SHP77 (cell line): ENCODE results near the gene DENND1A.
A peak's percentile ranks its signal among the peaks of the same experiment; 100 is the strongest.

Experiments
- DNase-seq, 2 experiments: peaks; one replicate each; lab custom pipeline; 2025; lab: John Stamatoyannopoulos, UW

The DENND1A gene

DNA sequence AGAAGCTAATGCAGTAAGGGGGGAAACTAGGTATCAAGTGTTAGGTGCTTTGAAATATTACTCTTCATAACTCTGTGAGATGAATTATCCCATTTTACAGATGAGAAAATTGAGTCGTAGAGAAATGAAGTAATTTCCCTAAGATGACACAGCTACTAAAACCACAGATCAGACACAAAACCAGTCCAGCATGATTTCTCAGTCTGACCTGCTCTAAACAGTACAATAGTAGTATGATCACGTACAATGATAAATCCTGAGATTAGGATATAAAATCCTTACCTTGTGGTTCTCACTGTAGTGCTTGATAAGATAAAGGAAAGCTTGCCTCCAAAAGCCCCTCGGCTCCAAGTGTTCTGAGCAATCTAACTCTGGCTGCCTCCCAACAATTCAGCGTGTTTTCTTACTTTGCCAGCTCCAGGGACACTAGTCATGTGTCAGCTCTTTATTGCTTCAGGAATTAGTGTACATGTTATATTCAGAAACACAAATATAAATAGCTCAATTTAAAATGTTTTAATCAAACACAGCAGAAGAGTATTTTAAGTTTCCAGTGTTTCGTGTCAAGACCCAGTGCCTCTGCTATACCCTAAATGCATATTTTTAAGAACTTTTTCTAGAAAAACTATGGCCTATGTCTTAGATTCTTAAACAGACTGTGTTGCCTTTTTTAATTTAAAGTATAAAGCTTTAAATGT lies 243.6 kb downstream of the DENND1A start:
- no peak for DNase-seq

DNA sequence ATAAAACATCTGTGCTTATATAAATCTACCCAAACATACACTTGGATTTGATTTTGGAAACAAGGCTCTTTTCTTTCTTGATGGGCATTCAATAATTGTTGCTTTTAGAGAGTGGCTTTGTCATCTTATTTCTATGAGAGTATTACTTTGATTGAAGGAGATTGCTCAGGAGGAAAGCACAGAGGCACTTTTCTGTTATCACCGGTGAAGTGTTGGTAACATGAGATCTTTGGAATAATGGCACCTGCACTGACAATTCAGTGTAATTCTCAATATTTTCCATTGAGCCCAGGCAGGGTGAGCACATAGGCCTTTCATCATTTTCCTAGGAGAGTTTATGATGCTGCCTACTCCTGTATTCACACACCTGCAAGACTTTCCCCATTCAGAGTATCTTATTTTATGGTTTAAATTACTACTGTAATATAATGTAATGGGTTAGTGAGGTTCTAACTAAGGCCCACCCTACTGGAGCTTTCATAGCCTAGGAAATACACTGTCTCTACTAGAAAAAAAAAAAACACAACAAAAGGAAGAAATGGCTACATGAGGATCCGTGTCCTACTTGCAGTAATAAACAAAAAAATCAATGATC lies 244.3 kb downstream of the DENND1A start:
- DNase-seq, result no peak

DNA sequence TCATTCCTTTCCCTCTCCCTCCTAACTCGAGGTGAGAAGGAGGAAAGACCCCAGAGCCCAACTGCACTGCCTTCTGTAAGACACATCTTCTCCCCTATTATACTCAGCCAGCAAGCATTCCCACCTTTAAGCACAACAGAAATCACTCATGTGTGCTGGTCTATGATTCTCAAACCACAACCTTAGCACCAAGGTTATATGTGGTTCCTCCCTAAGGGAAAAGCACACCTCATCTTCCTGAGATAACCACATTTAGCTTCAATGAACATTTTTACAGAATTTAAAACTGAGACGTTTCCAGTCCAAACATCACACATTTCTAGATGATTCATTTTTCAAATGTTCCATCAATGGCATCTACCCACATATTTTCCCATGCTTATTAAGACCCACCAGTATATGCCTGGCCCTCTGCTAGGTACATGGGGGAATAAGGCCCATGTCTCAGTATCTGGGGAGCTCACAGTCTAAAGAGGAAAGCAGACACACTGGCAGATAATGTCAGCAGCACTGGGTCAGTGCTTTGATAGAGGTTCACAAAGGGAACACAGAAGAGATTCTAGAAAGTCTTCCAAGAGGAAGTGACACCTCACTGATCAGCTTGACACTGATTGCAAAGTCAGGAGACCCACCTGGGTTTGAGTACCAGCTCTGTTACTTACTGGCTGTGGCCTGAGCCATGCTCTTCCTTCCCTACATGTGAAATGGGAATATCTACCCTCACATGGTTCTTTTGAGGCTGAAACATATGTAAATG lies 245.4 kb downstream of the DENND1A start:
- no peak for DNase-seq

DNA sequence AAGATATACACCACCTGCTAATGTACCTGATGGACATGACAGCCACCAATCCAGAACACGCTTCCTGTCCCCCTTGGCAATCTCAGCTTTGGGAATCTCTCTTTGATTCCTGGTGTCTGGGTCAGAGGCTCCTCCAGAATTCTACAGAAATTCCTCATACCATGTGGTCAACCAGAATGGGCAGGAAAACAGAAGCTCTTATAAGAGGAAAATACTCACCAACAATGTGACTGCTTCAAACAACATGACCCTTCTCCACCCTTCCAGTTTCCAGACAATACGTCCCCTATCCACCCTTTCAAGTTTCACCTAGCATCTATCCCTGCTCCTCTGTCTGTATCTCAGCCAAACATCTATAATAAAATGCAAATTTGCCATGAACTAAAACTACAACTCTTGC lies 247.2 kb downstream of the DENND1A start:
- DNase-seq, result no peak

DNA sequence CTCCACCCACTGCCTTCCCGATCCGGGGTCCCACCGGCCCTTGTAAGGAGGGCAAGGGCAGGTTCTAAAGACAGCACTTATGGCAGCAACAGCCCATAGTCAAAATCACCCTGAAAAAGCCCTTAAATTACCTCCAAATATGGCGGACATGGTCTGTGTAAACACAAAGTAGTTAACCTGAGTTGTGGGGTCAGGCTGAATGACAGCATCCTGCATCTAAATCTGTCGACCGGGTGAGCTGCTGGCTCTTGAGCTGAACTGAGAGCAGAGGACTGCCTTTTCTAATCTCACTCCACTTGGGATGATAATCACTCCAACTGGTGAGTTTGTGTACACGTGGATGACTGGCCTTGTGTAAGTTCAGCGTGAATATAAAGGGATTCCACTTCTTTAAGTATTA lies 249.6 kb downstream of the DENND1A start:
- DNase-seq, result peak in 1 of 2 experiments; percentile 56

DNA sequence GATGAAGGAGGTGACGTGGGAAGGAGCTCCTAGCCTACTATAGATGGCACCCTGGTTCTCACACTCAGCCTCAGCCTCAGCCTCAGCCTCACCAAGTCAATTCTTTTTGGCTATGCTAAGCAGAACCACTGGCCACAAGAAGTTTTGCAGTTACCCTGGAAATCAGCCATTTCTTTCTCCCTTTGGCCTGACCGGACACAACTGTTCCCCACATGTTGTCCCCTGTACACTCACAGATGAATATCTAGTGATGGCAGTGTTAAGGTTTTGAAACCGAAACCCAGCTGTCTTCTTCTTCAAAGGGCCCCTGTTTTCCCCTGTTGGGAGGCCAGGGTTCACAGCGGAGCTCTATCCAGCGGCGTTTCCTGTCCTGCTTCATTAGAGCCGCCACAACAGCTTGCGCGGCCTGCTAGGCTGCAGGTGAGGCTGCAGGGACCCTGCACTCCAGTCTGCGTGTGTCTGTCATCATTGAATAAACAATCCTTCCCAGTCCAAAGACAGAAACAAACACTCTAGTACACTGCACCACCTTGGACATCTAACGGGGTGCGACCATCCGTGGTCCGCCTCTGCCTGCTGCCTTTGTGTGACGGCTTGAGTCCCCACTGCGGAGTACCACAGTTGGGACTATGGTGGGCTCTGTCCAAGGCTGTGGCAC lies 250.5 kb downstream of the DENND1A start:
- peak; percentile 78 to 85 for DNase-seq

DNA sequence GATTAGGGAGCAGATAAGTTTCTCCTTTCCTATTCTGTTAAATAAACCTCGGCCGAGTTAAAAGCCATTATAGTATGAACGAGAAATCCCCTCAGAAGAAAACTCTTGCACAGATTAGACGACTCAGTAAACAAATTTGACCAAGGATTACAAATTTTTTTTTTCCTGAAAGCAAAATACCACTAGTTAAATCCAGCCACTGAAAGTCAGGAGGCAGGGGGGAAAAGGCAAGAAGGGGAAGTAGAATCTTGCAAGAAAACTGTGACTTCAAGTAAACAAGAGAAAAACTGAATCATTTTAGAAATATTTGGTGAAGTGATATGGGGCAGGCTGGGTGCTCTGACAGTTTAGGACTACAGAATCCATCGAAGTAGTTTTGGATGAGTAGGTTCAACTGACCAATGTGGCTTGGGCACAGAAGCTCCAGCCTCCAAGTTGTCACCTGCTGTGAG lies 251.0 kb downstream of the DENND1A start:
- peak in 1 of 2 experiments; percentile 30 for DNase-seq

DNA sequence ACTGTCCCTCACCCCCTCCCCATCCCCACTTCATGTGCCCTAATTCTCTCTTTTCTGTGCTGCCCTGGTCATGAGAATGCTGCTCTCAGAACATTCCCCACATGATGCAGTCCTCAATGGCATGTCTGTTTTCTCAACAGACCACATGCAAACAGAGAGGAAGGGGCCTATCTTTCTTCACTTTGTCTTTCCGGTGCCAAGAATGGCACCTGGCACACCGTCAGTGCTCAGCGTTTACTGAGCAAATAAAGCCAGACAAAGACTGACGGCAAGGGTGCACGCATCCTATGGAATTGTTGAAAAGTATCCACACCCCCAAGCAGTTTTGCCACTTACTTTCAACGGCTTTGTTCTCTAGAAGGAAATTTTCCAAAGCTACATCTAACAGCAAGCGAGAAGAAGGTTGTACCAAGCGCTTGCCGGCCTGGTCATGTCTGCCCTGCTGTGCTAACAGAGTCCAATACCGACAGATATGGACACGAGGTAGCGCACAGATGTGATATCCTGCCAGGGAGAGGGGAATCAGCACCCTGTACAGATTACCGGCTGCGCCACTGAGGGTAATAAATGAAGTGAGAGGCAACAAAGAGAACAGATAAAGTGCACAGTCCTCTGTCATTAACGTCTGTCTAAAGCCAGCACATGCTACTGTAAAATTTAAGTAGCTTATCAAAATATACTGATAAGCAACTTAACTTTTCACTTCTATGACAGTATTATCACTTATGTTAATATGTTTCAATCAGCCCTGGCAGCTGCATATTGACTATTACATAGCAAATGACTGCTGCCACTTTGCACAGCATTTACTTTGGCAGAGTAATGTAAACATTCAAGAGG lies 251.7 kb downstream of the DENND1A start:
- DNase-seq, result peak; percentile 96

DNA sequence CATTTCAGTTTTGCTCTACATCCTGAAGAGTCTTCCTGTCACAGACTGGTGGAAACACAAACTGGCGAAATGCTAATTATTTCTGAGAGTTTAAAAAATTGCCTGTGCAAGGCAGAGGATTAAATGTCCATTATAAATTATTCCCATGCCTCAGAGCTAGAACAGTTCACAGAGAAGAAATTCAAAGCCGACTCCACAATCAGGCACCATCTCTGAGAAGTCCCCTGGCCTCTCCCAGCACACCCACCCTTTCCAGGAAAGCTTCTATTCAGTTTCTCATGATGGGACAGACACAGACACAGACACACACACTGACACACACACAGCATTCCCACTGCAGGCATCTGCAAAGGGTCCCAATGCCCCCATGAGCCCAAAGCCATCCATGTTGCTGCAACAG lies 253.1 kb downstream of the DENND1A start:
- no peak for DNase-seq

DNA sequence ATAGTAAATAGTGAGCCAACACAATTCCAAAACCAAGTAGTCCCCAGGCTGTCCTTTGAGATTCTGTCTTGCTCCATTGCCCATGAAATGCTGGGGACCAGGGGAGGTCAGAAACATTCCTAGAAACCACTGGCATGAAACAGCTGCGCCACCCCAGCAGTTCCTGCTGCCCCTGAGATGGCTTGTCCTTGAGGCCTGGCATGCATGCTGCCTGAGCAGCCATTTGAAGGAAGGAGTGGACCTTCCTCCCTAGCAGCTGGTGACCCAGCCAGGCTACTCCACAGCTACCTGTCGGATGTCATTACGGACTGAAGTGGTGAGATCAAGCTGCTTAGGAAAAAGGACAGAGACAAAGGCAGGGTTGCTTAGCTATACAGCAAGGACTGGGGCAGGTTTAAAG lies 260.6 kb downstream of the DENND1A start:
- no peak for DNase-seq

DNA sequence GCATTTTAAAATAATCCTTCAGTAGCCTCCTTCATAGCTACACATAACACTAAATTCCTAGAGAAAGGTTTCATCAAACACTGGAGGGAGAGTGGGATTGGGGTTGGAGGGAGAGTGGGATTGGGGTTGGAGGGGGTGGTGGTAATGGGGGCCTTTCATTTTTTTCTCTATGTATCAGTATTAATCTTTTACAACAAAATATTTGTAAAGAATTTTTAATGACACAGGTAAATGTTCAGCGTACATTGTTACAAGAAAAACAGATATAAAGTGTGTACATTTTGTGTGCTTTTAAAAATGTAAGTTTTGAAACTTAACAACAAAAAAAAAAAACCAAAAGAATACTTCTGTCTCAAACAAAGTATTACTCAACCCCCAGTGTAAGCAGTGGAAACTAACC lies 266.4 kb downstream of the DENND1A start:
- DNase-seq, result no peak

DNA sequence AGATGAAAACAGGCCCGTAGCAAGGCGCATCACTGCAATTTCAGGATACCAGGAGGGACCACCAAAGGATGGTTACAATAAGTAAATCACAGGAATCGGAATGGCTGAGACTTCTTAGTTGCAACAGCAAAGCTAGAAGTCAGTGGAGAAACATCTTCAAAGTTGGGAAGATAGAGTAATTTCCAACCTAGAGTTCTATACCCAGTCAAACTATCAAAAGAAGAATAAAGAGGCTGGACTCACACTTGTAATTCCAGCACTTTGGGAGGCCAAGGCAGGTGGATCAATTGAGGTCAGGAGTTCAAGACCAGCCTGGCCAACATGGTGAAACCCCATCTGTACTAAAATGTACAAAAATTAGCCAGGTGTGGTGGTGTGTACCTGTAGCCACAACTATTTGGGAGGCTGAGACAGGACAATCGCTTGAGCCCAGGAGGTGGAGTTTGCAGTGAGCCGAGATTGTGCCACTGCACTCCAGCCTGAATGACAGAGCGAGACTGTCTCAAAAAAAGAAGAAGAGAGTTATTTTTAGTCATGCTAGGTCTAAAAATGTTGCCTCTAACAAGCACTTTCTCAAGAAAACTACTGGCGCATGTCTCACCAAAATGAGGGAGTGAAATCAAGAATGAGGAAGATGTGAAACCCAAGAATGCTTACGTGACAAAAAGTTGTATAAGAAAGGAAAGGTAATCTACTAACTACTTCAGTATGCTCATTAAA lies 267.7 kb downstream of the DENND1A start:
- no peak for DNase-seq

DNA sequence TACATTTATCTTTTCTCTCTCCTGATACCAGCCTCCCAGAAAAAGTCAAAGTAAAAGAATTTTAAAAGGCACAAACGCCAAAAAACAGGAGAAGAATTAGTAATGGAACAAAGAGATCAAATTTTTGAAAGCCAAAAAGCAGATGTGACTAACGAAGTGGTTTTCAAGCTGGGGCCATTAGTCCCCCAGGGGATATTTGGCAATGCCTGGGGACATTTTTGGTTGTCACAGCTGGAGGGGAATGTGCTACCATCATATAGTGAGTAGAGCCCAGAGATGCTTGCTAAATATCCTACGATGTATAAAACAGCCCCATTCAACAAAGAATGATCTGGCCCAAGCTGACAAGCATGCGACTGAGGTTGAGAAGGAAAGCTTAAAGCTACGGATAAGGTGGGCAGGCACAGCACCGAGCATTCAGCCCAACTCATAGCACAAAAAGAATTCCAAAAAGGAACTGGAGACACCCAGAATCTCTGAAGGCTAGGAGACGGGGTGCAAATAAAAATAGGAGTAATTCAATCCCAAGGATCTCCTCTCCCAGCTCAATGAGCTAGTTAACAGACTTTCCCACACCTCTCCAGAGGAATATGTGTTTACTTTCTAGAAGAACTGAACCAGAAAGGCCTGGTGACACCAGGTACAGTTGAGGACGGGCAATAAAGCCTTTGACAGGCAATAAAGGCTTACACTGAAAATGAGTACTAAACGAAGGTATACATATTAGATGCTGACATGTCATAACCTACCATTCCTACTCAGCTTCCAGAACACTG lies 269.0 kb downstream of the DENND1A start:
- no peak for DNase-seq

DNA sequence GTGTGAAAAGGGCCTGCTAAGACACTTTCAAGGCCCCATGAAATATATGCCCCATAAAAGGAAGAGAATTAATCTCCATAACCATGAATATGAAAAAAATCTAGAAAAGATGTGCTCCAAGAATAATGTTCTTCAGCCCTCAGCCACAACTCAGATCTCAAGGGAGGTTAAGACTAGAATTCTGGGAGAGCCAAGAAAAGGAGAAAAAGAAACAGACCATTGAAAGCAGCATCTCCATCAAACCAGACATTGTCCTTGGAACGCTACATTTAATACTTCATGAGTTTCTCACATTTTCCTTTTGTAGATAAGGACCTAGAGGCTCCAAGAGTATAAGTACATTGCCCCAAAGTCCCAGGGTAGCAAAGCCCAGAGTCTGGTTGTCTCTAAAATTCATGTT lies 270.6 kb downstream of the DENND1A start:
- no peak for DNase-seq

DNA sequence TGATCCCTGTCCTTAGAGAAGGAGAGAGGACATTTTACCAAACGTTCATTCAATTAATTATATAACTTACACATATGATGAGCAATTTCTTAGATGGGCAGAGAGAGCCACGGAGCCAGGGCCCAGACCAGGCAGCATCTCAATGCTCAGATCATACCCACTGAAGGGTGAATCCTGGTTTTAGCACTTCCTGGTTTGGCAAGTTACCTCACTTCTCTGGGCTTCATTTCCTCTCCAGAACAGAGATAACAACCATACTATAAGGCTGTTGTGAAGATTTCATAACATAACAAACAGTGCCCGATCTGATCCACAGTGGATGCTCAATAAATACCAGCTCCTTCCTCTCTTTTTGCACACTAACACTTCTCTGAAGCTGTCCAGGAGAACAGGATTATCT lies 271.1 kb downstream of the DENND1A start:
- no peak for DNase-seq

DNA sequence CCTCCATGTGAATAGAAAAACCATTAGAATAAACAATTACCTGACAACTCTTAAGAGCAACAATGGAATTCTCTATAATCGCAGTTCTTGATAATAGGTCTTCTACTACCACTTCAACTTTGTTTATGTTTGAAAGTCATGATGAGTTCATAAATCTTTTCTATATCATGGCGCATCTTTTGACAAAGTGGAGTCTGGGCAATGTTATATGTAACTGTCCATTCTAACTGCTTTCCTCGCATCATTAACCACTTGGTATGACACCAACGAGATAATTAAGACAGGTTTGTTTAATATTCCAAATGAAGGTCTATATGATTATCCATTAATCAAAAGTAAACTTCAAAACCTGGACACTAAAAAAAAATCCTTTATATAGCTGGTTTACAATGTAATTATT lies 272.0 kb downstream of the DENND1A start:
- DNase-seq, result no peak

DNA sequence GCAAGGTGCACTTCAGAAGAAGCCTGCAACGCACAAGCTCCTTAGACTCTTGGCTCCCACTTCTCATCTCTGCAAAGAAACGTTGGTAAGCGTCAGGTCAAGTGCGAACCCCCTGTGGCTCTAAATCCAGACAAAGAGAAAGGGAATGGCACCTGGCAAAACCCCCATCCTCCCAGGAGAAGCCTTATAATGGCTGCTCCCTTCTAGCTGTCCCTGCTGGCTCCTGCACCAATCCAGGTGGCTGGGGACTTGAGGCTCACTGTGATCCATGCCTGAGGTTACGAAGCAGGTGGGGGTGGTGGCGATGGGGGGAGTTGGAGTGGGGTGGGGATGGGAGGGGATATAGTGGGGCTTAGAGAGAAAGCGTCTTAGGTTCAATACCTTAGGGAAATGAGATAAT lies 272.8 kb downstream of the DENND1A start:
- DNase-seq, result no peak

DNA sequence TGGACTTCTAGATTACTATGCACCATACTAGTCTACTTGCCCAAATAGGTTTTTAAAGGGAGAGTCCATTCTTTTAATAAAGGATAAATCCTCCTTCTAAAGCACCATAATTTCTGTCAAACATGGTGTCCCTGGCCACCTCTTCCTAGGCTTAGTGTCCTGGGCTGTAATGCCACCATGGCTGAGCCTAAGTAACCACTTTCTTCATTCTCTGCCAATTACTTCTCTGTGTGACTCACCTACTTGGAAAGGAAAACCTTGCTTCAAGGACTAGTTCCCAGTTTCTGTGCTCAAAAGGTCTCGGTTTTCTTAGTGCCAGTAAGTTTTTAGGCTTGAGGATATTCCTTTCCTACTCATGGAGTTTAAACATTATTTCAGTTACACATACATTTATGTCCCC lies 273.4 kb downstream of the DENND1A start:
- DNase-seq, result no peak

DNA sequence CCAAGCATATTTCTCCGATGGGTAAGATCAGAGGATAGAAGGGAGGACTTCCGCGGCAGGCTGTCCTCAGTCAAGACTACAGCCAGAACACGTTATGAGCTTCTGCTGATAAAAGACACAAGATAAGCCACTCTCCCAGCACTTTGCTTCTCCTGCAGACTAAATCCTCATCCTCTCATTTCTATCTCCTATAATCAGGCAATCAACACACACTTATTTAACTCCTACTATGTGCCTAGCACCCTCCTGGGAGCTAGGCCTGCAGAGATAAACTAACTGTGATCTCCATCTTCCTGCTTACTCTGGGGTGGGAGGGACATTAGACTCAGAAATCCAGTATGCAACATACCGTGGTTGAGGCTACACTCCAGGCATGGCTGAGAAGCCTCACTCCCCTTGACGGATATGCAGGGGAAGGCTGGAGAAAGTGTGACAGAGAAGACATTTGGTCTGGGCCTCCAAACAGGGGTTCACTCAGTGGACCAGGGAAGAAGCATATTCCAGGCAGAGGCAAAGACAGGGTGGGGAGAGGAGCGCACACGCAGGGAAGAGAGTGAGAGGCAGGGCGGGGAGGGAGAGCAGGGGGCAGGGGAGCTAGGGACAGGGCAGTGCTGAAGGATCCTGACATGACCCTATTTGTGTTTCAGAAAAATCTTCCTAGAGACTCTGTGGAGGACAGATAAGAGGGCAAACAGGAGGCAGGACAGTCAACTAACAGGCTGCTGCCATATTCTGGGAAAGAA lies 274.1 kb downstream of the DENND1A start:
- no peak for DNase-seq
